GM18867 (cell line): ENCODE data around the gene PPIH.
"Not testable (repeated sequence)": the region's sequence is repeated elsewhere in the genome, so short reads cannot be mapped to it uniquely, and the experiment has no call there.

Source experiments
- ATAC-seq: cut with Tn5 transposase; IDR thresholded peaks from one replicate; pipeline ENCODE4 v1.9.1; 2021; ENCODE audit warnings: mild to moderate bottlenecking, moderate library complexity; ENCODE audit not compliant: unreplicated experiment

The PPIH gene

DNA sequence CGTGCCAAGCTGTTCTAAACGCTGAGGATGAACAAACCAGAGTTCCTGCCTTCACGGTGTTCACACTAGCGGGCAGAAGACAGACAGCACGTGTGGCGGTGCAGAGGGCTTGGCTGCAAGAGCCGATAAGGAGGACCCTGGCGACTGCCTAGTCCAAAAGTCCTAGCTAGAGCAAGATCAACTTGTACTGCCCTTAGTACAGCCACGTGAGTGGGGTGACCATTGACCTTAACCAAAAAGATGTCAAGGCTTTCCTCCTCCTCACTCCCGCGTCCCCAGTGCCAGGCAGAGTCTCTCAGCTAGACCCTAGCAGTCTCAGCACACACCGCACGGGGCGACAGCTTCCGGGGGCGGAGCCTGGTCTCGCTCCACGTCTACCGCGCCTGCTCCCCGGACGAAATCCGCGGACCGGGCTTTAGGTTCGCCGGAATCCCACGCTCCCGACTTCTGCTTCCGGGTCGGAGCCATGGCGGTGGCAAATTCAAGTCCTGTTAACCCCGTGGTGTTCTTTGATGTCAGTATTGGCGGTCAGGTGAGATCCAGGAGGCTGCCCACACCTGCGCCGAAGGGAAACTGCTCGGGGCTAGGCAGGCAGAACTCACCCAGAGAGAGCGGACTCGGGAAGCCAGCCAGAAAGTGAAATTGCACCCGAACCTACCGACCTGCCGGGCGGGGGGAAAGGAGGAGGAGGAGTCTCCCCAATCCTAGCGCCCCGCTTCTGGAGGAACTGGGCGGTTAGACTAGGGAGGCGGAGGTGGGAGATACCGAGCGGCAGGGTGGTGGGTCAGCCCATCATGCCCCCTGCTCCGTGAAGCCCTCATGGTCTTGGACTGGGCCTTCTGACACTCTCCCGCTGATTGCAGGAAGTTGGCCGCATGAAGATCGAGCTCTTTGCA, at the start of gene PPIH:
Gene PPIH (plus strand): TSS at position 443 of the 896 bp plus-strand sequence. CDS start 24 bp downstream, at position 467.
- ATAC-seq: peak; percentile 93

DNA sequence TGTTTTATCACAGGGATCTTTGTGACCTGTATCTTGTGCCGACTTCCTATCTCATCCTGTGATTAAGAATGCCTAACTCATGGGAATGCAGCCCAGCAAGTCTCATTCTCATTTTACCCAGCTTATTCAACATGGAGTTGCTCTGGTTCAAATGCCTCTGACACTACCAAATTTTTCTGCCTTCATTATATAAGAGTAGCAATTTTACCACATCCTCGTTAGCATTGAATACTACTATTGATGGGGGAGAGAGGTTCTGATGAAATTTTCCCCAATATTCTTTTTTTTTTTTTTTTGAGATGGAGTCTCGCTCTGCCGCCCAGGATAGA, 44.5 kb upstream of the PPIH start:
- ATAC-seq: no peak

DNA sequence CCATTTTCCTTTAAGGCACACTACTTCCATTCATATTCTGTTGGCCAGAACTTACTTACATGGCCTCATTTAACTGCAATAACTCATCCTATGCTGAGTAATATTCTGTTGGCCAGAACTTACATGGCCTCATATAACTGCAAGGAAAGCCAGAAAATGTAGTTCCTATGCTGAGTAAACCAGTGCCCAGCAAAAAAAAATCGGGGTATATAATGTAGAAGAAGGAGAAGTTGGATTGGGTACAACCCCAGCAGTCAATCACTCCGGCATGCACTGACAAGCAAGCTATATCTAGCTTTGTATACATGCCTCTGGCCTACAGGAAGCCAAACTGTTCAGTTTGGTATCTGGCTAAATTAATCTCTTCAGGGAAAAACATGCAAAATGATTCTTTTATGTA, 39.4 kb upstream of the PPIH start:
- ATAC-seq: no peak

DNA sequence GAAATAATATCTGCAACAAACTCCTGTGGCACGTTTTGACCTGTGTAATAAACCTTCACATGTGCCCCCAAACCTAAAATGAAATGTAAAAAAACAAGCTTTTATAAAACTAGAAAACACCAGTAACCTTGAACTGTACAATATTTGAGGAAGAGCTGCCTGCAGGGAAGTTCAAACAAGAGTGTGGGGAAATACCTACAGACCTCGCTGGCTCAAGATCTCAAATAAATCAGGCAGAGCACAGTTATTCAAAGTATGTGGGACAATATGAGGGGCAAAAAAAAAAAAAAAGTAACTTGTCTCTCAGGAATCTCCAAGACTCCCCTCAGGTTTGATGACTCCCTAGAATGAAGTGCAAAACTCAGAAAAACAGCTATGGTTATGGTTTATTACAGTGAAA, 37.9 kb upstream of the PPIH start:
- no peak for ATAC-seq

DNA sequence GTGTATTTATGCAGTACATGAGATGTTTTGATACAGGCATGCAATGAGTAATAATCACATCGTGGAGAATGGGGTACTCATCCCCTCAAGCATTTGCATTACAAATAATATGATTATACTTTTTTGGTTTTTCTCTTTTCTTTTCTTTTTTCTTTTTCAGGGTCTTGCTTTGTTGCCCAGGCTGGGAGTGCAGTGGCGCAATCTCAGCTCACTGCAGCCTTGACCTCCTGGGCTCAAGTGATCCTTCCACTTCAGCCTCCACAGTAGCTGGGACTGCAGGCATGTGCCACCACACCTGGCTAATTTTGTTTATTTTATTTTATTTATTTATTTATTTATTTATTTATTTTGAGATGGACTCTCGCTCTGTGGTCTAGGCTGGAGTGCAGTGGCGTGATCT, 37.0 kb upstream of the PPIH start:
- ATAC-seq: not testable (repeated sequence)

DNA sequence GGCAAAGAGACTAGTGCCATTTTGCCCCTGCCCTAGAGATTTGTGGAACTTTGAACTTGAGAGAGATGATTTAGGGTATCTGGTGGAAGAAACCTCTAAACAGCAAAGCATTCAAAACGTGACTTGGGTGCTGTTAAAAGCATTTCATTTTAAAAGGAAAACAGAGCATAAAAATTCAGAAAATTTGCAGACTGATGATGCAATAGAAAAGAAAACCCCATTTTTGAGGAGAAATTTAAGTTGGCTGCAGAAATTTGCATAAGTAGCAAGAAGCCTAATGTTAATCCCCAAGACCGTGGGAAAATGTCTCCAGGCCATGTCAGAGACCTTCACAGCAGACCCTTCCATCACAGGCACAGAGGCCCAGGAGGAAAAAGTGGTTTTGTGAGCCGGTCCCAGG, 31.0 kb upstream of the PPIH start:
- not testable (repeated sequence) for ATAC-seq

DNA sequence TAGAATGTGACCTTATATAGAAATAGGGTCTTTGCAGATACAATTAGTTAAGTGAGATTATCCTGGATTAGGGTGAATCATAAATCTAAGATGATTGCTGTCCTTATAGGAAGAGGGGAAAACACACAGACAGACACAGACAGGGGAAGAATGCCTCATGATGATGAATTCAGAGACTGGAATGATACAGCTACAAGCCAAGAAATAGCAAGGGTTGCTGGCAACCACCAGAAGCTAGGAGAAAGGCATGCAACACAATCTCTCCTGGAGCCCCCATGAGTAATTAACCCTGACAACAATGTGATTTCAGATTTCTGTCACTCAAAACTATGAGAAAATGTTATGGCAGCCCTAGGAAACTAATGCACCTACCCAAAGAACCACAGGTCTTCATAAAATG, 19.1 kb upstream of the PPIH start:
- ATAC-seq: no peak

DNA sequence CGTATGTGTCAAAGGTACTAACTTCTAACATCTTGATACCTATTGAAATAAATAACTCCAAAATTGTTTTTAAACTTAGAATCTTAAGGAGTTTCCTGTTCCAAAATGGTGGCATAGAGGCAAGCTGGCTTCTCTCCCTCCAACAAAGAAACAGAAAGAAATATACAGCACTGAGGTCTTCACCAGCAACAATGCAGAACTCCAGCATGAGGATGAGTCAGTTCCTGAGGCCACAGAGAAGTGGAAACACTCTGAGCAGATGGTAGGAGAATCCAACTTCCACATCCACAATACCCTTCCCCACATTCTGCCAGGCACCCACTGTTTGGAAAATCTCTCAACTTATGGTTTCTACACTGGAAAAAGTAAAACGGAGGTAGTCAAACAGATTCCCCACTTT, 12.2 kb upstream of the PPIH start:
- no peak for ATAC-seq

DNA sequence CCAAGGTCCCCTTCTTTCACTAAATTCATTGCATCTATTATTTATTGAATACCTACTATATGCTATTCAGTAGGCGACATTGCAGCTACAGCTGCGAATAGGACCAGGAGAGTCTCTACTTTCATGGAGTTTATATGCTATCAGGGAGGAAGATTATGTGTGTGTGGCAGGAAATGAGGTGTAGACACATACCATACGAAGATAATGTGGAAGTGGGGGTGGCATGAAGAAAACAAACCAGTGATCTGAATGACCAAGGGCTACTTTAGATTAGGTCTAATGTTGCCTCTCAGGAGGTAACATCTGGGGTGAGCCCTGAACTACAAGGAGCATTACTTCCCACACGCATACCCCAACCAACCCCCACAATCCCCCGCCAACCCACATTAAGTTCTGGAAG, 1.0 kb upstream of the PPIH start:
- ATAC-seq: no peak

DNA sequence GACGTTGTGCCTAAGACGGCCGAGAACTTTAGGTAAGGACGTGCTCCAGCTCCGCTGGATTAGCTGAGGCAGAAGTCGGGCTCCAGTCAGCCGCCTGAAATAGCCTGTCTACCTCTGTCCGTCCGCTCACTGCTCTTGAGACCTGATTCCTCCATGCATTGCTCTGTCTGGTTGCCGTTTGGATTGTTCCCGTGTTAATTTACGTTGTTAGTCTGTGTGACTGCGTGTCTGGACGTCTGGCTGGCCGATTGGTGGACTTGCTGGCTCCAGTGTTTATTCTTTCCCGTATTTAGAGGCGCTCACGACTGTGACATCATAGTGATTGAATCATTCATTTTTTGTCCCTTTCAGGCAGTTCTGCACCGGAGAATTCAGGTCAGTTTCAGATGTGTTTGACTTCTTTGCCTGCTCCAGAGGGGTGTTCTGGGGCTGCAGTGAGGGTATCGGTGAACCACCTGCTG, 684 bp downstream of the PPIH start:
- ATAC-seq: no peak

DNA sequence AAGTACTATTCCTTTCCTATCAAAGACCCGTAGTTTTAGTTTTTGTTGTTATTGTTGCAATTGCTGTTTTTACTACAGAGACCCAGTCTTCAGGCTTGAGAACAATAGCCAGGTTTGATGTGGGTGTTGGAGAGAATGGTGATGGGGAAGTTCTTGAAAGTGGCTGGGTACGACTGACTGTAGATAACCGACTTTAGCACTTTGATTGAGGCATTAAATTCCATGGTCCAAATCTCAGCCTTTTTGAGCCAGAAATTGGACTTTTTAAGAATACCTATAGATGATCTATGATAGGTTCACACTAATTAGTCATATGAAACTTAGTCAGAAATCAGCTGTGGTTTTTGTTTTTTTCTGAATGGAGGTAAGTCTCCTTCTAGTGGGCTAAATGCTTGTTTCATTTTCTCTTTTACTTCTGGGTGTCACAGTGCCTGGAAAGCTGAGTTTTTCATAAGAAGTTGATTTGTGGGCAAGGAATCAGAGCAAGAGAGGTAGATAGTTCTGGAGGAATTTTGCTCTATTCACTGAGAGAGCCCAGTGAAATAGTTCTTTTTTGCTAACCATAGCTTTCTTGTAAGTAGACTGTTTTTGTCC, 2.8 kb downstream of the PPIH start:
- ATAC-seq: peak; percentile 31

DNA sequence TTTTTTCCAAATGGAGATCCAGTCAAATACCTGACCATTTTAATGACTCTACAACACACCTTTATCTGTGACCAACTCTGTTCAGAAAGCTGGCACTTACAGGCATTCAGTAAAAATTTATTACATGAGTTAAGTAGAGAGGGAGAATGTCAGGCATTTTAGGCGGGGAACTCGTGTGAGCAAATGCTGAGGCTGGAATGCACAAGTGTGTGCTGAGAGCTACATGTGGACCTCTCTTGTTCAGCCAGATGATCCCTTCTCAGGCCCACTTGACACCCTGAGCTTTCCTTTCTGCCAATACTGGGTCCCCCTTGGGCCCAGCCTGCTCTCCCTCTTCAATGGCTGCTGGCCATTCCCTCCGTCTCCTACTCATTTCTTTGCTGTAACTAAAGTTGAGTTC, 11.7 kb downstream of the PPIH start:
- no peak for ATAC-seq

DNA sequence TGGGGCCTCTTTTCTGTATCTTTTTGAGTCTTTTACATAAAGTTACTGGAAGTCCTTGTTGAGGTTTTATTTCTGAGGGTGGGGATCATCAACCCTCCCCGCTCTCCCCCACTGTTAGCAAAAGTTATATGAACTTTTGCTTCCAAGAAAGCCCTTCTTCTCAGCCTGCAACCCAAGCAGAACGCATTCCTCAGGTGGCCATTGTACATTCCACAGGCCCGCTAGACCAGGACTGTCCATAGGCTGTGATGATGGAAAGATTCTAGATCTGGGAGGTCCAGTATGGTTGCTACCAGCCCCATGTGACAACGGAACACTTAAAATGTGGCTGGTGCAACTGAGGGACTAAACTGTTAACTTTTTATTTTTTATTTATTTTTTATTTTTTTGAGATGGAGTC, 12.2 kb downstream of the PPIH start:
- no peak for ATAC-seq

DNA sequence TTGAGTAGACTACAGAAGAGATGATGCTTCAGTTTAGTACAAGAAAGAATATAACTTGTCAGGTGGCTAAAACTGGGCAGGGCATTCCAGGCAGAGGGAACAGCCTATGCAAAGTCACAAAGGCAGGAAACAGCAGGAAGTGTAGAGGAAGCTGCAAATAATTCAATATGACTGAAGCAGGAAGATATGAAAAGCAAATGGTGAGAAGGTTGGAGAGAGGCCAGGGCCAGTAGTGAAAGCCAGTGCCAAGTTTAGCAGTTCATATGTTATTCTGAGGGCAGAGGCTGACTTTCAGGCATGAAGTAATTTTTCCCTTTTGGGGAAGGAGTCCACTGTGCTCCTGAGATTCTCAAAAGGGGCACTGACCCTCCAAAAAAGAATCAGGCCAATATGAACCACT, 16.0 kb downstream of the PPIH start:
- no peak for ATAC-seq

DNA sequence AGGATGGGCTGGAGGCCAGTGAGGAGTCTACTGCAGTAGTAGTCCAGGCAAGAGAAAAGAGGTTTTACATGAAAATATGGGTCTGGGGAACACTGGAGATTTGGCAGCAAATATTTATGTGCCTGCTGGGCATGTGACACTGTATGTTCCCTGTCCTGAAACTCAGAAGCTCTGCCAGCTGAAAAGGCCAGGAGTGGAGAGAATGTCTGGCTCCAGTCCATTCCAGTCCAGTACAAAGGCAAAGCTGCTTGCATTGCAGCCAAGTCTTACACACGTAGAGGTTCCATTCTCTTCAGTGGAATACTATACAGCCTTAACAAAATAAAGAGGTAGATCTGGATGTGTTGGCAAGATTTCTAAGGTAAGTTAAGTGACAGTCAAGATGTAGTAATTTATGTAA, 16.5 kb downstream of the PPIH start:
- ATAC-seq: no peak

DNA sequence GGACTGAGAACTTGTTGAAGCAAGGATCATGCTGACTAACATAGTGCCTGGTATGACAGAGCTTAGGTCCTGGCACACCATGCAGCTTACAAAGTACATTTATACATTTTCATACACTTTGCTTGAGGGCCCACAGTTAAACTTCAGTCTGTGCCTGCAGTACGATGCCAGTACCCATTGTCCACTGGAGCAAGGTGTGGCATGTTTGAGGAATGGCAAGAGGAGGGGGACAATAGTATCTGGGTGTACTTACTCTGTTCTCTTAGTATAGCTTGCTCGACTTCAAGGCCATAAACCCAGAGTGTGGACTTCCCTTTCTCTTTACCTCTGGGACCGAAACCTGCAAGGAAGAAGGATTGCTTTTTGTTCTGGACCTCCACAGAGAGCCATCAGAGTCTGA, 17.2 kb downstream of the PPIH start:
- no peak for ATAC-seq

DNA sequence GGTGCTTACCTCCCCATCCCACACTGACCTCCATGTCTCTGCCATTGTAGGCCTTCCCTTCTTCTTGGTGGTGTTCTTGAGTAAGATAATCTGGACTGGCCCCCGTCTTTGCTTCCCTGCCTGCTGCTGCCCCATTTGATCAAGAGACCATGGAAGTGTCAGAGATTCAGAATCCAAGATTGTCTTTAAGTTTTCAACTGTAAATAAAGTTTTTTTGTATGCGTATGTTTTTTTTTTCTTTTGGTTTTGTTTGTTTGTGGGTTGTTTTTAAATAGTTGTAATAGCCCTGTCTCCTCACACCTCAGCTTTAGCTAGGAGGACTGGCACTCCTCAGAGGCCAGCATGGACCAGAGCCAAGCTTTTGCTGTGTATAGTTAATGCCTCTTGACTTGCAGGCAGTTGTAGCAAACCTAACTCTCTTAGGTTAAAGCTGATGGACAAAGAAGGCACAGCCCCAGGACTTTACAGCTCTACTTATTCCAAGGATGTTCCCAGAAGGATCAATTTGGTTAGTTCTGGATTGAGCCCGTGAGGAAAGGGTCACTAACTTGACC, 18.4 kb downstream of the PPIH start:
- no peak for ATAC-seq

DNA sequence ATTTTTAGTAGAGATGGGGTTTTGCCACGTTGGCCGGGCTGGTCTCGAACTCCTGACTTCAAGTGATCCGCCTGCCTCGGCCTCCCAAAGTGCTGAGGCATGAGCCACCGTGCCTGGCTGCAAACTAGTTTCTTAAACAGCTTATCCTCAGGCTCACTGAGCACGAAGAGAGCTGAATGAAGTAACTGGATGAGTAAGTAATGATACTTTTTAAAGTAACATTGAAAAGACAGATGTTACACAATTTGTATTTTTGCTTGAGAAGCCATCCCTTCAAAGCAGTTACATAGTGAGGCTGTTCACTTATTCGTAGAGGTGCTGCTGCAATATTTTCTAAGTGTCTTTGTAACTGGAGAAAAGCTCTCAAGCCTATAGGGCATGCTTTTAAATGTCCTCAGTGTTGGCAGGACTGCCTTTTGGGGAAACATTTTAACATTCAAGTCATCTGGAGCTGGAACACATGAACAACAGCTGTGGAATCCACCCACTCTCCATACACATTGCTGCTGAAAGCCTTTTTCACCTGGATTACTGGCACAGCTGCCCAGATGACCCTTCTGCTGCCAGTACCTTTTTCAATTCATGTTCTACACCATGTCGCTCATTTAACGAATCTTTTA, 21.3 kb downstream of the PPIH start:
- no peak for ATAC-seq

DNA sequence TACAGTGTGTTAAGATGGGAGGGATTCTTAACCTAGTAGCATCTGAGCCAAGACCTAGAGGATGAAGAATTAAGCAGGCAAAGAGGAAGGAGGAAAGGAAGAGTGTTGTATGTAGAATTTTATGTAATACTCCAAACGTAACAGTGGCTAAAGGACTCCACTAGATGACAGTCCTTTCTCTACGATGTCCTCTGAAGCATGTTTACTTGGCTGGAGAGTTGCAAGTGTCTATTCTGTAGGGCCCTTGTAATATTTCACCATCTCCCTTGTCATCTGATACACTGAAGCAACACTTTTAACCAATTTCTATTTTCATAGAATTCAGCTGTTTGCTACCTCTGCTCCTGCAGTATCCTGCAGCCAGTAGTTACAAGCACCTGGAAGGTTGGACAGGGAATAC, 21.8 kb downstream of the PPIH start:
- ATAC-seq: no peak

DNA sequence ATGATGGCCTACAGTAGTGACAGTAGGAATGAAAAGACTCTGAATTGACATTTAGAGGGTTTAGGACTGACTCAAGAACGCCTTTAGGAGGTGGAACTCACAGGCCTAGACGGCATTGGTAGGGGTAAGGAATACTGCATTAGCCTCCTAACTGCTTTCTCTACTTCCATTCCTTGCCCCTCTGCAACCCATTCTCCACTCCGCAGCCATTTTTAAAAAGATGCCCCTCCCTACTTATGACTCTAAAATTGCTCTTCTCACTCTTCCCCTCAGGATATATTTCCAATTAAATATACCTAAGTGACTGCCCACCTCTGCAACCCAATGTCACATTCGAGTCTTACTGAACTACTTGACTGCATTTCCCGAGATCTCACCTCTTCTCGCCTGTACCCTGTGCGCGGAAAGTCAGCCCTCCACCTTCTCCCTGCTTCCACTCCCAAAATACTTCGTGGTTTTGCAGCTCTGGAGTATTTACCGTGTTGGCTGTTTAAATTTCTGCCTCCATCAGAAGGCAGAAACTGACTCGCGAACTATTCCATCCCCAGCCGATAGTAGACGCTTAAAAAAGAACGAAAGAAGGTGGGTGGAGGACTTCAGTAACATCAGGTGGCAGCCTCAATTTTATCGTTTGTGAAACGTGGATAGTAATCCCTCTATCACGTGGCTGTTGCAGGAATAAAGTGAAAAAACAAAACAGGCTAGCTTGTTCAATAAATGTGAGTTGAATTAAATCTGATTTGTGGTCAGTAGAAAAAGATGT, 22.9 kb downstream of the PPIH start:
- ATAC-seq: no peak
